Activated naive CD8-positive, alpha-beta T cell treated with anti-CD3 and anti-CD28 coated beads for 36 hours (primary cell): ENCODE data around the gene LPCAT4. TPM values are rescaled to one million over a fixed set of nuclear protein-coding genes. Genes with fewer than 3 reads are reported as not detected.
A peak's percentile ranks its signal among the peaks of the same experiment; 100 is the strongest.

Experiments used
- DNase-seq: peaks from one replicate; pipeline ENCODE4 v3.0.0; 2021
- H3K27ac Mint-ChIP-seq: one replicate; pipeline ENCODE4 v1.8.0; 2022; ENCODE audit warnings: mild to moderate bottlenecking, moderate library complexity, mixed read lengths
- H3K27me3 Mint-ChIP-seq: one replicate; pipeline ENCODE4 v1.8.0; 2022; ENCODE audit warnings: mild to moderate bottlenecking, mixed read lengths
- H3K36me3 Mint-ChIP-seq: one replicate; pipeline ENCODE4 v1.8.0; 2021; ENCODE audit warnings: mild to moderate bottlenecking, mixed read lengths
- H3K4me1 Mint-ChIP-seq: one replicate; pipeline ENCODE4 v1.8.0; 2021; ENCODE audit warnings: mixed read lengths
- H3K4me3 Mint-ChIP-seq: one replicate; pipeline ENCODE4 v1.8.0; 2022; ENCODE audit warnings: mild to moderate bottlenecking, moderate library complexity, mixed read lengths
- H3K9me3 Mint-ChIP-seq: one replicate; pipeline ENCODE4 v1.8.0; 2022; ENCODE audit warnings: mixed read lengths
- total RNA-seq, 2 experiments: library from RNA; stranded (reverse); gene quantifications; one replicate each; pipeline ENCODE4 v1.2.3, GENCODE V29; 2021

Gene LPCAT4
- total RNA-seq, 2 experiments from 2014 or later: 49.8 to 49.9 TPM

GRCh38 chr15:34335176-34336032 lies 31.6 kb downstream of the LPCAT4 start:
- Mint-ChIP-seq H3K9me3 (no peaks in the 10 kb centered on the region), H3K4me3 (peak overlapping the region; percentile 96), H3K27me3 (no peaks in the 10 kb centered on the region), H3K27ac (peak overlapping the region; percentile 90), H3K36me3 (peaks cover 29% of the 10 kb centered on the region), H3K4me1 (peaks cover 66% of the 10 kb centered on the region)
- DNase-seq: no peak

DNA sequence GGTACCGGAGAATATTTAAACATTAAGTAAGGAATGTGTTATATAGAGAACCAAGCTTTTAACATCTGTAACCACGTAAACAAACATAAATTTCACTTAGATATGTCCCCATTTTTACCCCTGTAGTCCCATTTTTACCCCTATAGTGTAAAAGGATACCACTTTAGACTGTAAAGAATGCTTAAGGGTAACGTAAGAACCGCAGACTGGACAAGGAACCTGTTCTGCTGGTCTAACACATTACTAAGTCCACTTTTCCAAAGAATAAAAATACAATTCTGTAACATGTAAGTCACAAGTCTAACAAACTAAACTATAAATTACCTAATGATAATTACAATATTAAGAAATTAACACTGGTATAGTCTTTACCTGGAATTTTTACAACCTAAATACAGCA lies 32.3 kb downstream of the LPCAT4 start:
- Mint-ChIP-seq H3K4me1 (peaks cover 65% of the 10 kb centered on the region), H3K27me3 (no peaks in the 10 kb centered on the region), H3K4me3 (peak overlapping the region; percentile 96), H3K9me3 (no peaks in the 10 kb centered on the region), H3K36me3 (peaks cover 24% of the 10 kb centered on the region), H3K27ac (peak overlapping the region; percentile 90)
- no peak for DNase-seq

DNA sequence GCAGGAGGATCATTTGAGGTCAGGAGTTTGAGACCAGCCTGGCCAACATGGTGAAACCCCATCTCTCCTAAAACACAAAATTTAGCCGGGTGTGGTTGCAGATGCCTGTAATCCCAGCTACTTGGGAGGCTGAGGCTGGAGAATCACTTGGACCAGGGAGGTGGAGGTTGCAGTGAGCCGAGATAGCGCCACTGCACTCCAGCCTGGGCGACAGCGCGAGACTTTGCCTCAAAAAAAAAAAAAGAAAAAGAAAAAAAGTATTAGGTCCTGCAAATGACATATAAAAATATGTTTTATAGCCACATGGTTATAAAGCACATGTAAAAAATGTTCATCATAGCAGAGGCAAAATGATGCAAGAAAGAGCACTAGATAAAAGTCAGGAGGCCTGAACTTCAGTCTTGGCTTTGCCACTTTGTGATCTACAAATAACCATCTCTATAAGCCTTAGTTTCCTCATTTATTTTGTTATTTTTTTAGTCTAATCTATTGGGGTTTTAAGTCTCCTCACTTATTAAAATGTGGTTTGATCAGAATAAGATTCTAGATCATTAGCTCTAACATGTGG lies 34.4 kb downstream of the LPCAT4 start:
- Mint-ChIP-seq H3K27me3 (no peaks in the 10 kb centered on the region), H3K4me1 (peaks cover 74% of the 10 kb centered on the region)

DNA sequence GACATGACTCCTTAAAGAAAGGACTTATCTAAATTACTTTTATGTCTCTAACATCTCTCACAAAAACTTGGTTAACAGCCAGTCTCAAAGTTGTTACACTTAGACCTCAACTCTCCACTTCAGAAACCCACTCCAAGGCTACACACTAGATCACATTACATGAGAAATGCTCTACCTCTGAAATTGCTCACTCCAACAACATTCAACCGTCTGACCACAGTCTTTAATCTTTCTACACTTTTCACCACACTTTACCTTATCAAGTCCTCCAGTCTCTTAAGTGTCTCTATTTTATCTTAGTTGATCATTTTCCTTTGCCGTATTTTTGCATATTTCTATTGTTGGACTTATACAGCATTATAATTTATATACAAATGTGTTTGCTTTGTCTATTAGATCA lies 35.2 kb downstream of the LPCAT4 start:
- peak overlapping the region; percentile 53 for H3K4me3 Mint-ChIP-seq
- H3K9me3 Mint-ChIP-seq: no peaks in the 10 kb centered on the region
- peaks cover 78% of the 10 kb centered on the region for H3K4me1 Mint-ChIP-seq
- H3K27me3 Mint-ChIP-seq: no peaks in the 10 kb centered on the region
- peak overlapping the region; percentile 90 for H3K27ac Mint-ChIP-seq
- H3K36me3 Mint-ChIP-seq: peaks cover 19% of the 10 kb centered on the region
- DNase-seq: no peak

More for the DNA sequence above, 34.4 kb downstream of the LPCAT4 start:
- Mint-ChIP-seq H3K36me3 (peaks cover 22% of the 10 kb centered on the region), H3K27ac (peak overlapping the region; percentile 90), H3K4me3 (peak overlapping the region; percentile 19), H3K9me3 (no peaks in the 10 kb centered on the region)
- no peak for DNase-seq

- Mint-ChIP-seq H3K4me3 (no peak overlapping the region), H3K4me1 (peaks cover 76% of the 10 kb centered on the region), H3K36me3 (peaks cover 18% of the 10 kb centered on the region)
These were observed 36.7 kb downstream of the LPCAT4 start for GRCh38 chr15:34330279-34330678.

GRCh38 chr15:34329006-34329405 lies 38.0 kb downstream of the LPCAT4 start:
- DNase-seq: no peak
- peak overlapping the region; percentile 16 for H3K4me3 Mint-ChIP-seq
- H3K36me3 Mint-ChIP-seq: peaks cover 18% of the 10 kb centered on the region
- H3K4me1 Mint-ChIP-seq: peaks cover 75% of the 10 kb centered on the region
- H3K9me3 Mint-ChIP-seq: no peaks in the 10 kb centered on the region
- H3K27me3 Mint-ChIP-seq: no peaks in the 10 kb centered on the region
- peak overlapping the region; percentile 77 for H3K27ac Mint-ChIP-seq

More at GRCh38 chr15:34330279-34330678, 36.7 kb downstream of the LPCAT4 start:
- H3K27me3 Mint-ChIP-seq: no peaks in the 10 kb centered on the region
- DNase-seq: no peak
- H3K9me3 Mint-ChIP-seq: no peaks in the 10 kb centered on the region
- H3K27ac Mint-ChIP-seq: peak overlapping the region; percentile 81

DNA sequence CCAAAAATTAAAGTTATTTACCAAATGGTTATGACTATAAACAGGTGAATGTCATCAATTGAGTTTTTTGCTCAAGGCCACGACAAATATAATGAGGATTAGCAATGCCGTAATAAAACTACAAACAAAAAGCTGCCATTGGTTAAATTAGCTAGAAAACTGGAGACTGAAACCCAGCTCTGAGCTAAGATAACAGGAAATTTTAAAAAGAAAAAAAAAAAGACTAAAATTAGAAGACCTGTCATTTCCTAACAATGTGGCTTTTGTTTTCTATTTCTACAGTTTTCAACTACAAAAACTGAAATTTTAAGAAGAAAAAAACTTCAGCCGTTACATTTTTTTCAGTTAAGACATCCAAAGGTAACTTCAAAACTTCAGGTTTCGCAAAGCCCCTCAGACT lies 39.1 kb downstream of the LPCAT4 start:
- H3K27me3 Mint-ChIP-seq: no peaks in the 10 kb centered on the region
- peaks cover 20% of the 10 kb centered on the region for H3K36me3 Mint-ChIP-seq
- peak overlapping the region; percentile 84 for H3K27ac Mint-ChIP-seq
- no peak for DNase-seq
- H3K4me1 Mint-ChIP-seq: peaks cover 73% of the 10 kb centered on the region
- H3K4me3 Mint-ChIP-seq: peak overlapping the region; percentile 67
- peaks cover 3% of the 10 kb centered on the region for H3K9me3 Mint-ChIP-seq

DNA sequence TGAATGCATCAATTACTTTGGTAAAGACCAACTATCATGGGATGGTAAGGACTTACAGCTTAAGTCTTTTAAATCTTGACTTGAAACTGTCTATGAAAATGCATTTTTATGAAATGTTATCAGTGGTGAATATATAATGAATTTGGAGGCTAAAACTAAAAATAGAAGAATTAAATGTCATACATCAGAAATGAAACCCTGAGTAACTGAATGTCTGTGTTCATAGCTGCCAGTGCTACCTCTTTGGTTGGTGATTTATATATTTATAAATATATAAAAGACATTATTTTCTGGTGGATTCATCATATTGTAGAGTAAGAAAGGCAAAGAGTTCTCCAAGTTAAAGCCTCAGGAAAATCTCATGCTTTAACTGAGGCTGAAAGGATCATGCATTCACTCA lies 41.6 kb downstream of the LPCAT4 start:
- H3K36me3 Mint-ChIP-seq: peaks cover 14% of the 10 kb centered on the region
- H3K4me3 Mint-ChIP-seq: peak overlapping the region; percentile 42
- H3K27ac Mint-ChIP-seq: peak overlapping the region; percentile 78
- peaks cover 56% of the 10 kb centered on the region for H3K4me1 Mint-ChIP-seq
- no peak for DNase-seq
- peaks cover 3% of the 10 kb centered on the region for H3K9me3 Mint-ChIP-seq
- H3K27me3 Mint-ChIP-seq: no peaks in the 10 kb centered on the region

DNA sequence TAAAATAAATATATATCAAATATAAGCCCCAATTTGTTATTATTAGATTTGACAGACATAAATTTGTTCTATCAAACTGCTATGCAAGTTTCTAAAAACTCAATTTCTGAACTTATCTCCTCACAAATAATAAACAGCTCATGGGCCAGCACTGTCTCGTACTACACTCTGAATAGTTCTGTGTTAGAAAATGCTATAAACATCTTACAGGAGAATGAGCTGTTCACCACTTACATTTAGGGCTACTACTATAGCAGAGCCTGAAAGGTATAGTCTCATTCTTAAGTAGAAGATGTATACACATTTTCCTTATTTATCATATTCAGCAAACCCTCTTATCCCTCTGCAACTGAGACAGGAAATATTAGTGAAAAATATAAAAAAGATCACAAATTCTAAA lies 42.1 kb downstream of the LPCAT4 start:
- H3K36me3 Mint-ChIP-seq: peaks cover 14% of the 10 kb centered on the region
- peak overlapping the region; percentile 68 for H3K27ac Mint-ChIP-seq
- H3K27me3 Mint-ChIP-seq: no peaks in the 10 kb centered on the region
- H3K4me3 Mint-ChIP-seq: no peak overlapping the region
- peaks cover 3% of the 10 kb centered on the region for H3K9me3 Mint-ChIP-seq
- DNase-seq: no peak
- peaks cover 56% of the 10 kb centered on the region for H3K4me1 Mint-ChIP-seq

DNA sequence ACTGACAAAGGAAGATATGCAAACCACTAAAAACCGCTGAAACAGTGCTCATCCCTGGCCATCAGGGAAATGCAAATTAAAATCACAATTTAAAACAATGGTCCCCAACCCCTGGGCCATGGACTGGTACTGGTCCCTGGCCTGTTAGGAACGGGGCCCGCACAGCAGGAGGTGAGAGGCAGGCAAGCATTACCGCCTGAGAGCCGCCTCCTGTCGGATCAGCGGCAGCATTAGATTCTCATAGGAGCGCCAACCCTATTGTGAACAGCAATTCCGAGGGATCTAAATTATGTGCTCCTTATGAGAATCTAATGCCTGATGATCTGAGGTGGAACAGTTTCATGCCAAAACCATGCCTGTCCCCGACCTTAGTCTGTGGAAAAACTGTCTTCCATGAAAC lies 43.8 kb downstream of the LPCAT4 start:
- no peak for DNase-seq
- Mint-ChIP-seq H3K4me3 (no peak overlapping the region), H3K4me1 (peaks cover 50% of the 10 kb centered on the region), H3K27me3 (no peaks in the 10 kb centered on the region), H3K9me3 (peaks cover 3% of the 10 kb centered on the region), H3K36me3 (peaks cover 17% of the 10 kb centered on the region), H3K27ac (no peak overlapping the region)

GRCh38 chr15:34318277-34319079 lies 48.5 kb downstream of the LPCAT4 start:
- H3K27ac Mint-ChIP-seq: peak overlapping the region; percentile 95
- no peak for DNase-seq
- peaks cover 50% of the 10 kb centered on the region for H3K4me1 Mint-ChIP-seq
- peak overlapping the region; percentile 91 for H3K4me3 Mint-ChIP-seq
- peaks cover 3% of the 10 kb centered on the region for H3K9me3 Mint-ChIP-seq
- H3K36me3 Mint-ChIP-seq: peaks cover 28% of the 10 kb centered on the region
- no peaks in the 10 kb centered on the region for H3K27me3 Mint-ChIP-seq

- Mint-ChIP-seq H3K27ac (no peak overlapping the region), H3K4me3 (no peak overlapping the region), H3K4me1 (peaks cover 57% of the 10 kb centered on the region)
These were observed 52.2 kb downstream of the LPCAT4 start for GRCh38 chr15:34314491-34315490.

DNA sequence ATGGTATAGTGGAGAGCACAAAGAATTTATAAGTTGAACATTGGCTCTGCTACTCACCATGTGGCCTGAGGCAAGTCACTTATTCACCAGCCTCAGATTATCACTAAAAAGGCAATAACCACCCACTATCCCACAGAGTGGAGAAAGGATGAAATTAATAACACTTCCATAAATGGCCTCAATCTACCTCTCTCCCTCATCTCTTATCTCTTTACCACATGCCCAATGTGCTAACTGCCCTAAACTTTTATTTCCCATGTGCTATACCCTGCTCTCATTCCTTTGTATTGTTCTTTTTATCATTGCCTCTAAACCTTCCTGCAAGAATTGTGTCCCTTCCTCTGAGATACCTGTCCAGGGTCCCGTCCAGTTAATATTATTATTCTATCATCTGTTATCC lies 55.4 kb downstream of the LPCAT4 start:
- Mint-ChIP-seq H3K4me1 (peaks cover 54% of the 10 kb centered on the region), H3K27me3 (no peaks in the 10 kb centered on the region), H3K36me3 (peaks cover 40% of the 10 kb centered on the region), H3K4me3 (no peak overlapping the region), H3K9me3 (peaks cover 10% of the 10 kb centered on the region), H3K27ac (no peak overlapping the region)
- DNase-seq: no peak

More at GRCh38 chr15:34314491-34315490, 52.2 kb downstream of the LPCAT4 start:
- Mint-ChIP-seq H3K27me3 (no peaks in the 10 kb centered on the region), H3K36me3 (peaks cover 29% of the 10 kb centered on the region), H3K9me3 (no peaks in the 10 kb centered on the region)
- DNase-seq: no peak
